ENCODE data around the gene ACSS1.

- no peak for TF ChIP-seq CTCF (IDR thresholded peaks at IDR 0.05; ENCODE audit: insufficient read depth, low read depth, low read length)
- no peak for TF ChIP-seq EZH2 (IDR thresholded peaks at IDR 0.05; ENCODE audit: insufficient read depth, low read length)
Measured at GRCh38 chr20:24999568-24999967, 58.4 kb downstream of the ACSS1 start.

Data from astrocyte (in vitro differentiated cells and primary cell).